Activated CD8-positive, alpha-beta T cell treated with anti-CD3 and anti-CD28 coated beads, Interleukin-2, amount 10 ng/mL, durations not matched to agents 7 days and 5 days (primary cell): ENCODE results near the gene EIF5. TPM values are rescaled to one million over a fixed set of nuclear protein-coding genes. Genes with fewer than 3 reads are reported as not detected.

Source experiments
- ATAC-seq: fragments of 150-1000 bp; cut with Tn5 transposase; one replicate; pipeline ENCODE4 v1.10.0; 2021; ENCODE audit warnings: moderate library complexity
- CTCF ChIA-PET: fragments of 350-600 bp; sonication (Branson Sonifier 250); formaldehyde crosslinking; loops from one replicate; lab custom pipeline; 2021; ENCODE audit warnings: antibody characterized with exemption; lab: Charles Lee
- POLR2A ChIA-PET: fragments of 350-600 bp; sonication (Branson Sonifier 250); formaldehyde crosslinking; loops from one replicate; lab custom pipeline; 2021; ENCODE audit warnings: antibody characterized with exemption; lab: Charles Lee
- DNase-seq: peaks from one replicate; pipeline ENCODE4 v3.0.0-alpha.2; 2020
- H3K27ac Mint-ChIP-seq: one replicate; pipeline ENCODE4 v1.8.0; 2021; ENCODE audit warnings: mild to moderate bottlenecking, mixed read lengths
- H3K27me3 Mint-ChIP-seq: one replicate; pipeline ENCODE4 v1.8.0; 2021; ENCODE audit warnings: low read depth, mixed read lengths
- H3K36me3 Mint-ChIP-seq: one replicate; pipeline ENCODE4 v1.8.0; 2021; ENCODE audit warnings: low read depth, mixed read lengths
- H3K4me1 Mint-ChIP-seq: one replicate; pipeline ENCODE4 v1.8.0; 2021; ENCODE audit warnings: low read depth, mixed read lengths
- H3K4me3 Mint-ChIP-seq: one replicate; pipeline ENCODE4 v1.8.0; 2021; ENCODE audit warnings: mild to moderate bottlenecking, mixed read lengths
- H3K9me3 Mint-ChIP-seq: one replicate; pipeline ENCODE4 v1.8.0; 2022; ENCODE audit warnings: mixed read lengths; ENCODE audit not compliant: insufficient read depth
- total RNA-seq, 2 experiments: library from RNA; stranded (reverse); gene quantifications; one replicate each; pipeline ENCODE4 v1.2.3, GENCODE V29; 2021

The EIF5 gene
- total RNA-seq, 2 experiments from 2014 or later, result 240 to 241 TPM

DNA sequence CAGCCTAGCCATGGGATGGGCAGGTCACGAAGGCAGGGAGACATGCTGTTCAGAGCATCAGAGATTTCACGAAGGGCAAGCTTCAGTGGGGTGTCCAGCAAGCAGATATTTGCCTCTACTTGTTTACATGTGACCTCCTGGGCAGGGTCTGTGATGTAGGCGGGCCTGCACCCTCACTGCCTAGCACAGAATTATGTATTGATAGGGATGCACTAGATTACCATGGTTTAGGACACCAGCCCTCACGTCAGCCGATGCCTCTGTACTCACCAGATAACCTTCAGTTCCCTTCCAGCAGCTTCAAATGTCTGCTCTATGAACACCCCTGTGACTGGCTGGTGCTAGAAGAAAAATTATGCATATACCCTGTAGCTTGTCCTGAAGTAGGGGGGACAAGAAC is 5.1 kb upstream of the EIF5 start:
- no peak overlapping the region for H3K27ac Mint-ChIP-seq
- no peaks in the 10 kb centered on the region for H3K9me3 Mint-ChIP-seq
- CTCF ChIA-PET, result interaction anchor here (1.0 kb wide), 1 partner anchor 62 kb away, joined by 3 read pairs; no protein-coding TSS in a partner anchor
- DNase-seq (no peak), ATAC-seq (no peak)
- H3K4me1 Mint-ChIP-seq, result peaks cover 4% of the 10 kb centered on the region
- H3K4me3 Mint-ChIP-seq, result no peak overlapping the region
- POLR2A ChIA-PET, result no interaction called here
- peaks cover 4% of the 10 kb centered on the region for H3K27me3 Mint-ChIP-seq
- peaks cover 1% of the 10 kb centered on the region for H3K36me3 Mint-ChIP-seq

DNA sequence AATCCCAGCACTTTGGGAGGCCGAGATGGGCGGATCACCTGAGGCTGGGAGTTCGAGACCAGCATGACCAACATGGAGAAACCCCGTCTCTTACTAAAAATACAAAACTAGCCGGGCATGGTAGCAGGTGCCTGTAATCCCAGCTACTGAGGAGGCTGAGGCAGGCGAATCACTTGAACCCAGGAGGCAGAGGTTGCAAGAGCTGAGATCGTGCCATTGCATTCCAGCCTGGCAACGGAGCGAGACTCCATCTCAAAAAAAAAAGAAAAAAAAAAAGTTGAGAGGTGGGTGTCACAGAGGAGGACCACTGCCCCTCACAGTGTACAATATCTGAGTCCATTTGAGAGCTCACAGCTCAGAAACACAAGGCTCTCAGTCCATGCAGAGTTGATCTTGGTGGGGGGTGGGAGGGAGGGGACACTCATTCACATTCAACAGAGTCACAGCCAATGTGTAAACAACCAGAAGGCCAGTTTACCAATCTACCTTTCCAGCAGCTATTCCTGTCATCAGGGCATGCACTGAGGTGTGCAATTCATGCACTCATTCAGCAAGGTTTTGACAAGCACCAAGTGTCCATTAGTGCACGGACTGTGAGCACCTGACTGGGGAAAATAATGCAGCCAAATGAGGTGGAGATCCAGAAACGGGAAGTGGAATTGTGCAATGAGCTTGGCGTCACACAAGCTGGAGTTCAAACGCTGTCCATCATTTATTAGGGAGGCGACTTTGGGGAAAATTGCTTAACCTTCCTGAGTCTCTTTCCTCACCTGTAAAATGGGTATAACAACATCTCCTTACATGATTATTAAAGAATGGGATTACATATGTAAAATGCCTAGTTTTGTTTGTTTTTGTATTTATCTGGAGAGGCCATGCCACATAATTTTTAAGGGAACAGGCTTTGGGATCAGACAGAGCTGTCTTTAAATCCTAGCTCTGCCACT is 4.4 kb upstream of the EIF5 start:
- ChIA-PET POLR2A (no interaction called here), CTCF (no interaction called here)
- H3K27ac Mint-ChIP-seq, result no peak overlapping the region

DNA sequence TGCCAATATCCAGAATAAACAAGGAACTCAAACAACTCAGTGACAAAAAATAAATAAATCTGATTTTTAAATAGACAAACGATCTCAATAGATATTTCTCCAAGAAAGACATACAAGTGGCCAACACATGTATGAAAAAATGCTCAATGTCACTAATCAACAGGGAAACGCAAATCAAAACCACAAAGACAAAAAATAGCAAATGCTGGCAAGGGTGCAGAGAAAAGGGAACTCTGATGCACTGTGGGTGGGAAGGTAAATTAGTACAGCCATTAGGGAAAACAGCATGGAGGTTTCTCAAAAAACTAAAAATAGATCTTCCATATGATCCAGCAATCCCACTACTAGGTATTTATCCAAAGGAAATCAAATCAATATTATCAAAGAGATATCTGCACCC is 3.5 kb upstream of the EIF5 start:
- DNase-seq (no peak), ATAC-seq (no peak)
- H3K27me3 Mint-ChIP-seq, result peaks cover 4% of the 10 kb centered on the region
- peaks cover 9% of the 10 kb centered on the region for H3K36me3 Mint-ChIP-seq
- no peaks in the 10 kb centered on the region for H3K9me3 Mint-ChIP-seq
- H3K4me3 Mint-ChIP-seq, result no peak overlapping the region
- H3K27ac Mint-ChIP-seq, result no peak overlapping the region
- ChIA-PET POLR2A (no interaction called here), CTCF (no interaction called here)
- peaks cover 6% of the 10 kb centered on the region for H3K4me1 Mint-ChIP-seq

More for the DNA sequence above, 4.4 kb upstream of the EIF5 start:
- no peak overlapping the region for H3K4me3 Mint-ChIP-seq
- H3K36me3 Mint-ChIP-seq, result peaks cover 2% of the 10 kb centered on the region
- DNase-seq (no peak), ATAC-seq (no peak)
- H3K27me3 Mint-ChIP-seq, result peaks cover 4% of the 10 kb centered on the region
- peaks cover 4% of the 10 kb centered on the region for H3K4me1 Mint-ChIP-seq
- H3K9me3 Mint-ChIP-seq, result no peaks in the 10 kb centered on the region

DNA sequence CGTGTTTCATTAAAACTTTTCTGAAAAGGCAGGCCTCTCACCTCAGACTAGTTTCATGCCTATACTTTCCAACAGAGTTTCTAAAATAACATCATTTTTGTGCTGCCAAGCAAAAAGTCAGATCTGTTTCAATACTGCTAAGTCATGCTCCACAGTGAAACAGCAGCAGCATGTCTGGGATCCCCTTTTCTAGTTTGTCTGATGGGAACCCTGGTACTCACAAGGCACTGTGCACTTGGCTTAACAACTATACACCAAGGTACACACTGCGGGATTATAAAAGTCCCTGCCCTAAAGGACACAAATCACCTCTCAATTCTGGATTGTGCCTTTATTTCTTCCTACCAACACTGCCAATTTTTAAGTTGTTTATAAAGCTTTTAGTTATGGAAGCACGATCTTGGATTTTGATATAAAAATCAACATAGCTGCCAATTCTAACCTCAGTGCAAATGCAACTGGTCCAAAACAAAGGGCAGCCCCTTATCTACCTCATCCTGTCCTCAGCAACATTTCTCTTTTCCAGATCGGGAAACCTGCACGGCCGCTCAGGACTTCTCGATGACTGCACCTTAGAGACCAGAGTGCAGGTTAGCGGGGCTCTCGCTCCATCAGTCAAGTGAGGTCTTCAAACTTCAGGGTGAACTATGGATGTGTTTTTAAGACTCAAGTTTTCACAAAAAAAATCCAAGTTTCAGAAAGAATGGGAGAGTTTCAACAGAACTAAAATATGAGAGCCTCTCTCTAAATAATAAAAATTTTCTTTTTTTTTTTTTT is 1.7 kb upstream of the EIF5 start:
- no peak overlapping the region for H3K27ac Mint-ChIP-seq
- ATAC-seq (no peak), DNase-seq (no peak)
- no peaks in the 10 kb centered on the region for H3K9me3 Mint-ChIP-seq
- peak overlapping the region; percentile 37 for H3K4me3 Mint-ChIP-seq
- peaks cover 2% of the 10 kb centered on the region for H3K27me3 Mint-ChIP-seq
- ChIA-PET POLR2A (interaction anchor here (0.7 to 2.2 kb wide), 3 partner anchors 13 to 226 kb away, joined by 3 to 5 read pairs (median 5); no protein-coding TSS in a partner anchor), CTCF (interaction anchor here (1.0 kb wide), 1 partner anchor 11 kb away, joined by 3 read pairs; no protein-coding TSS in a partner anchor)
- H3K4me1 Mint-ChIP-seq, result peaks cover 24% of the 10 kb centered on the region
- H3K36me3 Mint-ChIP-seq, result peaks cover 27% of the 10 kb centered on the region

DNA sequence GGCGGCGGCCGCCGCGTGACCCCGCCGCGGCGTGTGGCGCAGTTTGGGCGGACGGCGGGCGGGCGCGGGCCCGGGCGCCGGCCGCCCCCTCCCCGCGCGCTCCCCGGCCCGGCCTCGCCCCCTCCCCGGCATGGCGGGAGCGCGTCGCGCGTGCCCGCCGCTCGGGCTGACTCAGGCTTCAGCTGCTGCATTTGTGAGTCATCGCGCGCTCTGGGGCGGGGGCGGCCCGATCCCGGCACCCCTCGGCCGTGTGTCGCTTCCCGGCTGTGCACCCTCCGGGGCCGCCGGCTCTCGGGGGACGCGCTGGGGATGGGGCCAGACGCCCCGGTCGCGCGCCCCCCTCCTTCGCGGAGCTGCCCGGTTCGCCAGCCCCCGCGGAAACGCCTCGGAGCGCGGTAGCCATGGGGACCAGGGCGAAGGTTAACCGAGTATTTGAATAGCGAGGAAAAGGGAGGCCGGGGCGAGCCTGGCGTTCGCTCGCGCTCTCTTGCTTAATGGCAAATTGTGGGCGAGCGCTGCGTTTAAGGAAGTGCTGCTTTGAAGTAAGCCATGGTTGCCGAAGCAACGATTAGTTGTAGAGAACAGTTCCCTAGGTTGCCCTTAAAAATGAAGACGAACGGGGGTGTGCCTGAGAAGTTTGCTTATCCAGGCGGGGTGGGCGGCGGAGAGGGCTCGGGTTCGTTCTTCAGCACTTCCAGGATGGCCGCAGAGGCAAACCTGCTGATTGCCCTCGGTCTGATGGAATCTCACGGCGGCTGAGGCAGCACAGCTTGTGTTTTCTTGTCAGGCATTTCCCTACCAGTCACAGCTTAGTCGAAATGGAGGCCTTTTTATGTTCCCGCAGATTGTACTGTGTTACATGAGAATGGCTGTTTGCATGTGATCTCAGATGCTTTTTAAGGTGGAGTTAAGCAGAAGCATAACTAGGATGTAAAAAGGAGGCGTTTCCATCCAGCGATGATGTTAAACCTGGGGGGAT is 896 bp downstream of the EIF5 start:
- H3K4me3 Mint-ChIP-seq, result peak overlapping the region; percentile 82
- ChIA-PET CTCF (interaction anchor here (1.0 to 2.3 kb wide), 6 partner anchors 8 to 230 kb away, joined by 3 to 14 read pairs (median 6); no protein-coding TSS in a partner anchor), POLR2A (interaction anchor here (0.6 to 2.4 kb wide), 15 partner anchors 8 to 294 kb away, joined by 3 to 12 read pairs (median 5); partner anchors contain the start of genes BAG5, KLC1 and MARK3)
- no peaks in the 10 kb centered on the region for H3K9me3 Mint-ChIP-seq
- peaks cover 2% of the 10 kb centered on the region for H3K27me3 Mint-ChIP-seq
- DNase-seq (peak; percentile 62), ATAC-seq (peak; percentile 9)
- H3K4me1 Mint-ChIP-seq, result peaks cover 38% of the 10 kb centered on the region
- H3K27ac Mint-ChIP-seq, result peak overlapping the region; percentile 97
- H3K36me3 Mint-ChIP-seq, result peaks cover 53% of the 10 kb centered on the region

DNA sequence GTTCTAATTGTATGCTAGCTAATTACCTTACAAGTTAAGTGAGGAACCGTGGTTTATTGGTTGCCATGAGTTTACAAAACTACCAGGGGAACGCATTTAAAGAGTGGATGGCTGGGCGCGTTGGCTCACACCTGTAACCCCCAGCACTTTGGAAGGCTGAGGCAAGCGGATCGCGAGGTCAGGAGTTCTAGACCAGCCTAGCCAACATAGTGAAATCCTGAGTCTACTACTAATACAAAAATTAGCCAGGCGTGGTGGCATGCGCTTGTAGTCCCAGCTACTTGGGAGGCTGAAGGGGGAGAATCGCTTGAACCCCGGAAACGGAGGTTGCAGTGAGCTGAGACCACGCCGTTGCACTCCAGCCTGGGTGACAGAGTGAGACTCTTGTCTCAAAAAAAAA is 2.2 kb downstream of the EIF5 start:
- ATAC-seq (no peak), DNase-seq (no peak)
- ChIA-PET POLR2A (interaction anchor here (0.6 to 1.5 kb wide), 3 partner anchors 50 to 1370 kb away, joined by 3 to 4 read pairs (median 3); no protein-coding TSS in a partner anchor), CTCF (interaction anchor here (1.3 to 4.3 kb wide), 3 partner anchors 18 to 55 kb away, joined by 3 to 24 read pairs (median 14); no protein-coding TSS in a partner anchor)
- Mint-ChIP-seq H3K9me3 (no peaks in the 10 kb centered on the region), H3K4me1 (peaks cover 38% of the 10 kb centered on the region), H3K4me3 (peak overlapping the region; percentile 82), H3K27me3 (no peaks in the 10 kb centered on the region), H3K36me3 (peaks cover 65% of the 10 kb centered on the region), H3K27ac (peak overlapping the region; percentile 33)

DNA sequence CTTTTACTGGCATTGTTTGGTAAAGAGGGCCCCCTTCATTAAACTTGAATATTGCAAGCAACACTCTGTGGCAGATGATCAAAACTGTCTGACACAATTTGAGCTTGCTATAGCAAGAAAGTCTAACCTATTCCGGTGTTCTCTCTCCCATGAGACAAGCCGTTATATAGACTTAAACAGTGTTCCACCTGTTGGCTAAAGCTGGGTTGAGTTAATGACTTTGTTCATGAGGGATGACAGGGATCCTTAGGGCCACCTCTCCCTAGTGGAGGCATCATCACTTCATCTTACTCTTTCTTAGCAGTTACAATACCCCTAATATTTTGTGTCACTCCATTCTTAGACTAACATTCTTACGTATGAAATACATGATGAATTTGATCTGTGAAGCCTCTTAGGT is 3.8 kb downstream of the EIF5 start:
- CTCF ChIA-PET, result interaction anchor here (4.3 kb wide), 1 partner anchor 53 kb away, joined by 24 read pairs; no protein-coding TSS in a partner anchor
- Mint-ChIP-seq H3K27me3 (no peaks in the 10 kb centered on the region), H3K36me3 (peaks cover 81% of the 10 kb centered on the region), H3K27ac (peak overlapping the region; percentile 27), H3K9me3 (no peaks in the 10 kb centered on the region), H3K4me1 (peaks cover 34% of the 10 kb centered on the region), H3K4me3 (no peak overlapping the region)
- DNase-seq (no peak), ATAC-seq (no peak)
- POLR2A ChIA-PET, result interaction anchor here (0.7 kb wide), 2 partner anchors 8 to 100 kb away, joined by 3 read pairs; no protein-coding TSS in a partner anchor

DNA sequence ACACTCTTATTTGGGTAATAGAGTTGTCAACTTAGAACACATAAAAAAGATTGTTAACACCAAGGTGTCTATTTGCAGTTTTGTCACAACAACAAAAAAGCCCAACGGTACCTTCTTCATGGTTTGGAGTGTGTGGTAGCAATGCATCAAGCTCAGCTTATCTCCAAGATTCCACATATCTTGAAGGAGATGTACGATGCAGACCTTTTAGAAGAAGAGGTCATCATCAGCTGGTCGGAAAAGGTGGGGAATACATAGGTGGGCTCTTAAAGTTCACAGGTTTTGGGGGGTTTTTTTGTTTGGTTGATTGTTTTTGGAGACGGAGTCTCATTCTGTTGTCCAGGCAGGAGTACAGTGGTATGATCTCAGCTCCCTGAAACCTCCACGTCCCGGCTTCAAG is 5.5 kb downstream of the EIF5 start:
- ChIA-PET POLR2A (interaction anchor here (0.6 to 1.1 kb wide), 2 partner anchors 19 to 23 kb away, joined by 3 read pairs; no protein-coding TSS in a partner anchor), CTCF (interaction anchor here (1.1 to 4.3 kb wide), 2 partner anchors 39 to 51 kb away, joined by 3 to 24 read pairs; no protein-coding TSS in a partner anchor)
- ATAC-seq (no peak), DNase-seq (no peak)
- H3K27ac Mint-ChIP-seq, result peak overlapping the region; percentile 49
- H3K4me1 Mint-ChIP-seq, result peaks cover 34% of the 10 kb centered on the region
- H3K27me3 Mint-ChIP-seq, result no peaks in the 10 kb centered on the region
- no peak overlapping the region for H3K4me3 Mint-ChIP-seq
- H3K36me3 Mint-ChIP-seq, result peaks cover 95% of the 10 kb centered on the region
- no peaks in the 10 kb centered on the region for H3K9me3 Mint-ChIP-seq

DNA sequence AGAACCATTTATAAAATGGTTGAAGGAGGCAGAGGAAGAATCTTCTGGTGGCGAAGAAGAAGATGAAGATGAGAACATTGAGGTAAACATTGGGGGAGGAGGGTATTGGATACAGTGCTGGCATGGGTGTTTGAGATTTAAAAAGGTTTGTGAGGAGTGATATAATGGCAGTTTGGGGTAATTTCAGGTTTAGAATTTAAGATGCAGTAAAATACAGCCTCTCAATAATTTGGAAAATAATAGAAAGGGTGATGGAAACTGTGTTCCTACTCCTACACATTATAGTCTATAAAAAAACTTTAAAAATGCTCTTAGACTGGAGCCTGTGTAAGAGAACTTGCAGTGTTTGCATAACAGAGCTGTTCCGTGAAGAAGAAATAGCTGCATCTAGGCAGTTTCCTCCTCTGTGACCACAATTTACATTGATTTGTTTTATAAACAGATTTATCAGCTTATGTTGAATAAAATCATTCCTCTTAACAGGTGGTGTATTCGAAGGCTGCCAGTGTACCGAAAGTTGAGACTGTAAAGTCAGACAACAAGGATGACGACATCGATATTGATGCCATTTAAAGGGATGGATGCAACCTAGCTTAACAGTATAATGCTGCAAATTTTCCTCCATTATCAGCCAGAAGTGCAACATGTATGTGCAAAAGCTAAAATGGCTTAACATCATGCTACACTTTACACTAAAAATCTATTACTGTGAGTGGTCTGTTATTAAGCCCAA is 6.6 kb downstream of the EIF5 start:
- ChIA-PET CTCF (interaction anchor here (0.9 to 4.3 kb wide), 4 partner anchors 38 to 53 kb away, joined by 3 to 24 read pairs (median 3); no protein-coding TSS in a partner anchor), POLR2A (no interaction called here)
- Mint-ChIP-seq H3K27ac (no peak overlapping the region), H3K9me3 (no peaks in the 10 kb centered on the region), H3K4me3 (no peak overlapping the region), H3K36me3 (peaks cover 92% of the 10 kb centered on the region), H3K4me1 (peaks cover 31% of the 10 kb centered on the region), H3K27me3 (no peaks in the 10 kb centered on the region)
- DNase-seq (no peak), ATAC-seq (no peak)
